ENCODE measurements around the gene DEPDC7.

GRCh38 chr11:33013755-33014154 is 1.9 kb upstream of the DEPDC7 start:
- no peak for TF ChIP-seq CTCF (IDR thresholded peaks at IDR 0.05)
- no peak for TF ChIP-seq EP300 (IDR thresholded peaks at IDR 0.05)
- no peak for TF ChIP-seq POLR2AphosphoS5 (IDR thresholded peaks at IDR 0.05)

All from upper lobe of left lung (tissue), 4 donors.